Measurements from ENCODE around the gene CAPSL.

DNA sequence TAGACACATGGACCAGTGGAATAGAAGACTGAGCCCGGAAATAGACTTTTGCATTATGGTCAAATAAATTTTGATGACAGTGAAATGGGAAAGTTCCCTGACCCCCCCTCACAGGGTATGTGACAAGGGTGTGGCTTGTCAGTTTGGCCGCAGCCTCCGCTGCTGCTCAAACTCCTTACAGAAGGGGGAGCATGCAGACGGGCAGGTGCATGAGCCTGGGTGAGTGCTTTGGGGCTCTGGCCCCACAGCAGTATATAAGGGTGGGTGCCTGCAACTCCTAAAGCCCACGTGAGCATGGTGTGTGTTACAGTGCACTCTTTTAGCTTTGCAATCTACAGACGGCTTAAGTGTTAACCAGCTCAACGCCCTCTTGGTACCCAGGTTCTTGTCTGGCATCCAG, 21.9 kb upstream of the CAPSL start:
- TF ChIP-seq POLR2A (IDR thresholded peaks at IDR 0.05) = no peak
- TF ChIP-seq, protein P1, sequence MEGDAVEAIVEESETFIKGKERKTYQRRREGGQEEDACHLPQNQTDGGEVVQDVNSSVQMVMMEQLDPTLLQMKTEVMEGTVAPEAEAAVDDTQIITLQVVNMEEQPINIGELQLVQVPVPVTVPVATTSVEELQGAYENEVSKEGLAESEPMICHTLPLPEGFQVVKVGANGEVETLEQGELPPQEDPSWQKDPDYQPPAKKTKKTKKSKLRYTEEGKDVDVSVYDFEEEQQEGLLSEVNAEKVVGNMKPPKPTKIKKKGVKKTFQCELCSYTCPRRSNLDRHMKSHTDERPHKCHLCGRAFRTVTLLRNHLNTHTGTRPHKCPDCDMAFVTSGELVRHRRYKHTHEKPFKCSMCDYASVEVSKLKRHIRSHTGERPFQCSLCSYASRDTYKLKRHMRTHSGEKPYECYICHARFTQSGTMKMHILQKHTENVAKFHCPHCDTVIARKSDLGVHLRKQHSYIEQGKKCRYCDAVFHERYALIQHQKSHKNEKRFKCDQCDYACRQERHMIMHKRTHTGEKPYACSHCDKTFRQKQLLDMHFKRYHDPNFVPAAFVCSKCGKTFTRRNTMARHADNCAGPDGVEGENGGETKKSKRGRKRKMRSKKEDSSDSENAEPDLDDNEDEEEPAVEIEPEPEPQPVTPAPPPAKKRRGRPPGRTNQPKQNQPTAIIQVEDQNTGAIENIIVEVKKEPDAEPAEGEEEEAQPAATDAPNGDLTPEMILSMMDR (IDR thresholded peaks at IDR 0.05) = no peak
